Measurements from ENCODE around the gene FOXN3. TPM values are rescaled to one million over a fixed set of nuclear protein-coding genes. Genes with fewer than 3 reads are reported as not detected.

Gene FOXN3
- total RNA-seq, 4 donors from 2014 or later, result 66.1 to 130 (median 109) TPM

GRCh38 chr14:89198544-89199329 is 218.3 kb downstream of the FOXN3 start:
- WGBS, 2 donors (ENCODE audit: low coverage in 1 of 2), result 86 to 100% methylated on average over 6 to 12 of the region's 12 CpGs
- Histone ChIP-seq H3K9me3 (no peaks in the 10 kb centered on the region), H3K4me1 (peaks cover 0 to 6% (median 0%) of the 10 kb centered on the region in 4 donors), H3K36me3 (no peaks in the 10 kb centered on the region), H3K27ac (no peak overlapping the region), H3K4me3 (no peak overlapping the region), H3K27me3 (no peaks in the 10 kb centered on the region)
- in situ Hi-C loops (cut with MboI; ENCODE audit: low pct_ligation_motif_present in 1 of 4, low pct_unique_long_range_greater_than_20kb in 1 of 4, low sequenced_read_pairs in 3 of 4) (loop anchor here in 3 of 4 donors (25.0 kb wide), 2 partner anchors 564 to 714 kb away; no protein-coding TSS in a partner anchor), intact Hi-C loops (cut with DNase I; ENCODE audit: low total_unique reads) (no loop called here)
- TF ChIP-seq CTCF (IDR thresholded peaks at IDR 0.05) (no peak), POLR2AphosphoS5 (IDR thresholded peaks at IDR 0.05) (peak in 1 of 3 donors; percentile 9), POLR2A (IDR thresholded peaks at IDR 0.05) (no peak), EP300 (IDR thresholded peaks at IDR 0.05; ENCODE audit: low read depth) (no peak)
- no peak for DNase-seq

GRCh38 chr14:89197623-89198022 is 219.4 kb downstream of the FOXN3 start:
- Histone ChIP-seq H3K36me3 (no peaks in the 10 kb centered on the region), H3K27me3 (no peaks in the 10 kb centered on the region), H3K9me3 (no peaks in the 10 kb centered on the region), H3K4me3 (no peak overlapping the region), H3K27ac (no peak overlapping the region), H3K4me1 (peaks cover 0 to 6% (median 0%) of the 10 kb centered on the region in 4 donors)
- TF ChIP-seq POLR2AphosphoS5 (IDR thresholded peaks at IDR 0.05), result no peak
- no peak for TF ChIP-seq POLR2A (IDR thresholded peaks at IDR 0.05)
- TF ChIP-seq EP300 (IDR thresholded peaks at IDR 0.05; ENCODE audit: low read depth), result no peak
- TF ChIP-seq CTCF (IDR thresholded peaks at IDR 0.05), result no peak
- in situ Hi-C loops (cut with MboI; ENCODE audit: low pct_ligation_motif_present in 1 of 4, low pct_unique_long_range_greater_than_20kb in 1 of 4, low sequenced_read_pairs in 3 of 4), result loop anchor here in 3 of 4 donors (25.0 kb wide), 2 partner anchors 565 to 715 kb away; no protein-coding TSS in a partner anchor
- WGBS, 2 donors (ENCODE audit: low coverage in 1 of 2), result 98% methylated on average over 4 of the region's 4 CpGs; no CpG with 5 or more reads in 1 of the 2 donors
- no peak for DNase-seq
- intact Hi-C loops (cut with DNase I; ENCODE audit: low total_unique reads), result no loop called here

GRCh38 chr14:89196545-89196944 is 220.5 kb downstream of the FOXN3 start:
- in situ Hi-C loops (cut with MboI; ENCODE audit: low pct_ligation_motif_present in 1 of 4, low pct_unique_long_range_greater_than_20kb in 1 of 4, low sequenced_read_pairs in 3 of 4), result loop anchor here in 3 of 4 donors (25.0 kb wide), 2 partner anchors 566 to 716 kb away; no protein-coding TSS in a partner anchor
- Histone ChIP-seq H3K4me1 (peaks cover 0 to 6% (median 0%) of the 10 kb centered on the region in 4 donors), H3K36me3 (no peaks in the 10 kb centered on the region), H3K27me3 (no peaks in the 10 kb centered on the region), H3K4me3 (no peak overlapping the region), H3K27ac (no peak overlapping the region), H3K9me3 (no peaks in the 10 kb centered on the region)
- DNase-seq, result no peak
- TF ChIP-seq CTCF (IDR thresholded peaks at IDR 0.05) (no peak), POLR2AphosphoS5 (IDR thresholded peaks at IDR 0.05) (no peak), EP300 (IDR thresholded peaks at IDR 0.05; ENCODE audit: low read depth) (no peak), POLR2A (IDR thresholded peaks at IDR 0.05) (no peak)
- WGBS, 2 donors (ENCODE audit: low coverage in 1 of 2), result 94 to 98% methylated on average over 3 of the region's 3 CpGs
- intact Hi-C loops (cut with DNase I; ENCODE audit: low total_unique reads), result no loop called here

- peaks cover 0 to 5% (median under 1%) of the 10 kb centered on the region in 4 donors for H3K36me3 ChIP-seq
- DNase-seq, result no peak
- H3K27ac ChIP-seq, result no peak overlapping the region
- intact Hi-C loops (cut with DNase I; ENCODE audit: low total_unique reads) (no loop called here), in situ Hi-C loops (cut with MboI; ENCODE audit: low pct_ligation_motif_present in 1 of 4, low pct_unique_long_range_greater_than_20kb in 1 of 4, low sequenced_read_pairs in 3 of 4) (loop anchor here in 3 of 4 donors (25.0 kb wide), 2 partner anchors 568 to 718 kb away; no protein-coding TSS in a partner anchor)
- H3K9me3 ChIP-seq, result no peaks in the 10 kb centered on the region
- no peaks in the 10 kb centered on the region for H3K27me3 ChIP-seq
- H3K4me1 ChIP-seq, result peaks cover 0 to 6% (median 0%) of the 10 kb centered on the region in 4 donors
- 73 to 83% methylated on average over 1 of the region's 1 CpG for WGBS, 2 donors (ENCODE audit: low coverage in 1 of 2)
- no peak for TF ChIP-seq POLR2AphosphoS5 (IDR thresholded peaks at IDR 0.05)
- no peak overlapping the region for H3K4me3 ChIP-seq
Observed at GRCh38 chr14:89194376-89194775, 222.7 kb downstream of the FOXN3 start.

All from transverse colon (tissue), 4 donors.